ENCODE results near the gene ATP5PO. TPM values are rescaled to one million over a fixed set of nuclear protein-coding genes. Genes with fewer than 3 reads are reported as not detected.

ATP5PO gene
- total and polyA plus RNA-seq, 2 of the 8 experiments (the other 6 are each of a cell fraction or from before 2014, with no cell fraction given), result 251 to 267 TPM

- H3K36me3 ChIP-seq (ENCODE audit: control insufficient read depth in 2 of 4, insufficient read depth in 4 of 4, low read length in 3 of 4), result peaks cover 0 to 10% (median 0%) of the 10 kb centered on the region in 4 experiments; a peak in 1 of 8 replicates
- H3K27me3 ChIP-seq (replicated peaks in 1 of 4; ENCODE audit: control insufficient read depth in 3 of 4, extremely low read depth in 1 of 4, insufficient read depth in 3 of 4, low read length in 3 of 4), result no peaks in the 10 kb centered on the region; a peak in 1 of 7 replicates
- no peak overlapping the region; the same call in 1 of the 2 replicates for H2AFZ ChIP-seq (ENCODE audit: low read length)
- H2BK5ac ChIP-seq (ENCODE audit: low read depth, low read length), result peak overlapping the region; percentile 94
- peak overlapping the region; percentile 91; the same call in 1 of the 2 replicates for H4K8ac ChIP-seq (ENCODE audit: extremely low read depth, insufficient read depth, low read length)
- peak overlapping the region; percentile 32 to 62 (median 44) for H3K4me3 ChIP-seq (ENCODE audit: extremely low read depth in 1 of 4, insufficient read depth in 2 of 4, low read depth in 3 of 4, low read length in 4 of 4)
- peak overlapping the region; percentile 68; the same call in 1 of the 2 replicates for H3K27ac ChIP-seq (ENCODE audit: low read depth, low read length)
- no peaks in the 10 kb centered on the region for H4K20me1 ChIP-seq (replicated peaks in 1 of 2; ENCODE audit: control insufficient read depth in 1 of 2, insufficient read depth in 2 of 2, low read length in 2 of 2)
- H4K91ac ChIP-seq (replicated peaks; ENCODE audit: insufficient read length, low read length), result peak overlapping the region; percentile 83
- H2AK5ac ChIP-seq (ENCODE audit: low read depth, low read length), result peak overlapping the region; percentile 60; the same call in 1 of the 2 replicates
- 0 out of 2 replicates have a peak overlapping the region, but pooled peaks have one; percentile 36 for H2BK15ac ChIP-seq (ENCODE audit: low read length)
- H3K23ac ChIP-seq (ENCODE audit: insufficient read length), result no peak overlapping the region
- peak overlapping the region in 3 of 4 experiments; percentile 26 to 90 (median 57); a peak in 5 of 7 replicates for H3K9ac ChIP-seq (replicated peaks in 1 of 4; ENCODE audit: extremely low read depth in 1 of 4, low read depth in 3 of 4, low read length in 3 of 4)
- H3K4me2 ChIP-seq (ENCODE audit: insufficient read depth in 1 of 2, low read depth in 2 of 2, low read length in 2 of 2), result peak overlapping the region; percentile 73 to 88
- H3K14ac ChIP-seq (ENCODE audit: insufficient read length), result no peak overlapping the region
- peak overlapping the region; percentile 97 for H2BK12ac ChIP-seq (ENCODE audit: low read depth, low read length)
- peak overlapping the region; percentile 36 for H2BK120ac ChIP-seq (replicated peaks; ENCODE audit: low read depth, low read length)
- H3K79me2 ChIP-seq (ENCODE audit: control insufficient read depth in 1 of 2, insufficient read depth in 2 of 2, low read length in 2 of 2), result peaks cover 0 to 19% of the 10 kb centered on the region in 2 experiments; a peak in 2 of 4 replicates
- ChIA-PET POLR2A (ENCODE audit: partially characterized antibody) (interaction anchor here (0.7 to 4.0 kb wide), 9 partner anchors 11 to 168 kb away, joined by 3 to 16 read pairs (median 4); partner anchors contain the start of genes ATP5PO, MRPS6 and SLC5A3), CTCF (ENCODE audit: partially characterized antibody) (interaction anchor here (0.6 to 1.2 kb wide), 3 partner anchors 141 to 435 kb away, joined by 3 read pairs; no protein-coding TSS in a partner anchor)
- peaks cover 0 to 8% (median 2%) of the 10 kb centered on the region in 4 experiments; a peak in 2 of 7 replicates for H3K4me1 ChIP-seq (replicated peaks in 1 of 4; ENCODE audit: control insufficient read depth in 3 of 4, insufficient read depth in 4 of 4, low read length in 3 of 4)
- H4K5ac ChIP-seq (ENCODE audit: insufficient read length, low read depth, low read length), result peak overlapping the region; percentile 7
- H3K79me1 ChIP-seq (ENCODE audit: low read depth, low read length), result peaks cover 4% of the 10 kb centered on the region; the same call in 1 of the 2 replicates
- no peak for DNase-seq (ENCODE audit: low read depth in 1 of 2, low spot score in 2 of 2)
- H2BK20ac ChIP-seq (ENCODE audit: low read length), result no peak overlapping the region
- H3K9me3 ChIP-seq (ENCODE audit: insufficient read depth in 2 of 2, low read depth in 1 of 2, low read length in 1 of 2), result no peaks in the 10 kb centered on the region
- peak overlapping the region; percentile 64 for H3K18ac ChIP-seq (ENCODE audit: extremely low read depth, low read length)
- H3K56ac ChIP-seq (replicated peaks; ENCODE audit: insufficient read length, low read depth, low read length), result no peak overlapping the region
- no peak for FAIRE-seq
- peak overlapping the region; percentile 87 for H3K4ac ChIP-seq (replicated peaks; ENCODE audit: insufficient read length, low read depth, low read length)
- H3K23me2 ChIP-seq (ENCODE audit: low read depth, low read length), result peaks cover 4% of the 10 kb centered on the region; the same call in 1 of the 2 replicates
- 94% methylated on average over 10 of the region's 10 CpGs; no CpG with 5 or more reads in 1 of the 2 experiments for WGBS, 2 experiments (ENCODE audit: extremely low coverage in 1 of 2, insufficient coverage in 1 of 2, insufficient read length in 1 of 2, insufficient replicate concordance in 2 of 2, low coverage in 1 of 2, low lambda C conversion rate in 2 of 2, missing lambda C conversion rate in 1 of 2)
These were observed 16.3 kb upstream of the ATP5PO start for GRCh38 chr21:33931799-33932390.
